H9 (cell line): ENCODE data around the gene SORCS2. TPM values are rescaled to one million over a fixed set of nuclear protein-coding genes. Genes with fewer than 3 reads are reported as not detected.

Experiments used
- DNase-seq: peaks from one replicate; pipeline ENCODE4 v3.0.0-alpha.2; 2017
- H2AFZ ChIP-seq: one replicate; pipeline ENCODE4 v1.6.1; 2013; ENCODE audit warnings: mild to moderate bottlenecking, low read length, control low read depth, moderate library complexity
- H2AK5ac ChIP-seq: 2 replicates; pipeline ENCODE4 v1.6.1; 2013; ENCODE audit warnings: low read length, control low read depth, mixed read lengths; ENCODE audit not compliant: insufficient read length
- H2BK120ac ChIP-seq: one replicate; pipeline ENCODE4 v1.6.1; 2013; ENCODE audit warnings: low read depth, mild to moderate bottlenecking, low read length, control low read depth, inconsistent platforms; ENCODE audit not compliant: poor library complexity, severe bottlenecking
- H2BK12ac ChIP-seq: 2 replicates; pipeline ENCODE4 v1.6.1; 2013; ENCODE audit warnings: low read length, control low read depth, mixed read lengths, low read depth; ENCODE audit not compliant: insufficient read length
- H2BK15ac ChIP-seq: 2 replicates; pipeline ENCODE4 v1.6.1; 2013; ENCODE audit warnings: low read depth, low read length, control low read depth
- H2BK20ac ChIP-seq: one replicate; pipeline ENCODE4 v1.6.1; 2013; ENCODE audit warnings: low read depth, mild to moderate bottlenecking, low read length, control low read depth, inconsistent platforms; ENCODE audit not compliant: poor library complexity, severe bottlenecking
- H2BK5ac ChIP-seq: 2 replicates; pipeline ENCODE4 v1.6.1; 2013; ENCODE audit warnings: low read length, control low read depth, mixed read lengths; ENCODE audit not compliant: insufficient read length
- H3K14ac ChIP-seq: 2 replicates; pipeline ENCODE4 v1.6.1; 2013; ENCODE audit warnings: low read length, control low read depth; ENCODE audit not compliant: insufficient read depth
- H3K18ac ChIP-seq: 2 replicates; pipeline ENCODE4 v1.6.1; 2013; ENCODE audit warnings: low read depth, mild to moderate bottlenecking, mixed read lengths, low read length, control low read depth; ENCODE audit not compliant: insufficient read length
- H3K23ac ChIP-seq: 2 replicates; pipeline ENCODE4 v1.6.1; 2013; ENCODE audit warnings: low read length, control low read depth, mixed read lengths, low read depth; ENCODE audit not compliant: insufficient read length
- H3K23me2 ChIP-seq: 2 replicates; pipeline ENCODE4 v1.6.1; 2013; ENCODE audit warnings: low read depth, mild to moderate bottlenecking, mixed read lengths, low read length, control low read depth; ENCODE audit not compliant: insufficient read length, poor library complexity, severe bottlenecking
- H3K27ac ChIP-seq: 2 replicates; pipeline ENCODE4 v1.5.1; 2013; ENCODE audit warnings: low read length, control low read depth, mixed read lengths, low read depth; ENCODE audit not compliant: insufficient read length
- H3K27me3 ChIP-seq: 2 replicates; pipeline ENCODE4 v1.6.1; 2013; ENCODE audit warnings: low read length, control low read depth, inconsistent platforms; ENCODE audit not compliant: insufficient read depth
- H3K4ac ChIP-seq: 2 replicates; pipeline ENCODE4 v1.6.1; 2013; ENCODE audit warnings: low read depth, mild to moderate bottlenecking, control low read depth, inconsistent platforms, low read length, moderate library complexity
- H3K4me1 ChIP-seq: 2 replicates; pipeline ENCODE4 v1.6.1; 2013; ENCODE audit warnings: low read length, control low read depth, inconsistent platforms; ENCODE audit not compliant: insufficient read depth
- H3K4me2 ChIP-seq: 2 replicates; pipeline ENCODE4 v1.6.1; 2013; ENCODE audit warnings: low read length, control low read depth, mixed read lengths; ENCODE audit not compliant: insufficient read length, insufficient read depth
- H3K56ac ChIP-seq: 2 replicates; pipeline ENCODE4 v1.6.1; 2013; ENCODE audit warnings: low read depth, mild to moderate bottlenecking, mixed read lengths, low read length, control low read depth; ENCODE audit not compliant: insufficient read length
- H3K79me1 ChIP-seq: 2 replicates; pipeline ENCODE4 v1.6.1; 2013; ENCODE audit warnings: low read depth, mild to moderate bottlenecking, moderate library complexity, low read length, control low read depth, inconsistent platforms; ENCODE audit not compliant: insufficient read depth, poor library complexity, severe bottlenecking
- H3K79me2 ChIP-seq: 2 replicates; pipeline ENCODE4 v1.6.1; 2013; ENCODE audit warnings: low read length, control low read depth, inconsistent platforms; ENCODE audit not compliant: insufficient read depth
- H3K9ac ChIP-seq: 2 replicates; pipeline ENCODE4 v1.6.1; 2013; ENCODE audit warnings: low read length, control low read depth, mixed read lengths; ENCODE audit not compliant: insufficient read length; ENCODE audit errors: extremely low read depth
- H3K9me3 ChIP-seq: one replicate; pipeline ENCODE4 v1.6.1; 2013; ENCODE audit warnings: low read depth, low read length, inconsistent platforms; ENCODE audit not compliant: control insufficient read depth
- H3T11ph ChIP-seq: one replicate; pipeline ENCODE4 v1.6.1; 2013; ENCODE audit warnings: mild to moderate bottlenecking, low read length, control low read depth, inconsistent platforms
- H4K20me1 ChIP-seq: one replicate; pipeline ENCODE4 v1.6.1; 2013; ENCODE audit not compliant: control insufficient read depth, insufficient read length, insufficient read depth
- H4K5ac ChIP-seq: 2 replicates; pipeline ENCODE4 v1.6.1; 2013; ENCODE audit warnings: low read depth, mild to moderate bottlenecking, mixed read lengths, low read length, control low read depth; ENCODE audit not compliant: insufficient read length
- H4K8ac ChIP-seq: replicated peaks from 2 replicates; pipeline ENCODE4 v1.6.1; 2013; ENCODE audit warnings: low read length, control low read depth, mixed read lengths, low read depth; ENCODE audit not compliant: insufficient read length
- H4K91ac ChIP-seq: 2 replicates; pipeline ENCODE4 v1.6.1; 2013; ENCODE audit warnings: low read depth, mild to moderate bottlenecking, moderate library complexity, mixed read lengths, low read length, control low read depth; ENCODE audit not compliant: insufficient read length
- H3K27ac Mint-ChIP-seq, 3 experiments: 2 replicates in 2 of 3; 3 replicates in 1 of 3; pipeline ENCODE4 v1.8.0; 2020 to 2021; ENCODE audit warnings: mixed read lengths in 3 of 3, mild to moderate bottlenecking in 1 of 3, moderate library complexity in 1 of 3
- H3K27me3 Mint-ChIP-seq: 2 replicates; pipeline ENCODE4 v1.8.0; 2021; ENCODE audit warnings: low read depth, mild to moderate bottlenecking, moderate library complexity, mixed read lengths
- H3K36me3 Mint-ChIP-seq, 3 experiments: 2 replicates in 2 of 3; 3 replicates in 1 of 3; pipeline ENCODE4 v1.8.0; 2020 to 2021; ENCODE audit warnings: low read depth in 3 of 3, mixed read lengths in 3 of 3; ENCODE audit not compliant: insufficient read depth in 1 of 3
- H3K4me1 Mint-ChIP-seq, 2 experiments: 2 replicates each; pipeline ENCODE4 v1.8.0; 2020; ENCODE audit warnings: mixed read lengths in 2 of 2
- H3K4me3 Mint-ChIP-seq, 2 experiments: 2 replicates in 1 of 2; 3 replicates in 1 of 2; pipeline ENCODE4 v1.8.0; 2020 to 2021; ENCODE audit warnings: mild to moderate bottlenecking in 2 of 2, mixed read lengths in 2 of 2, moderate library complexity in 1 of 2
- H3K9me3 Mint-ChIP-seq, 2 experiments: 2 replicates in 1 of 2; 3 replicates in 1 of 2; pipeline ENCODE4 v1.8.0; 2020; ENCODE audit warnings: mild to moderate bottlenecking in 2 of 2, mixed read lengths in 2 of 2, moderate library complexity in 1 of 2
- WGBS: extraction: QIAGEN DNeasy Blood & Tissue Kit; methylation state at CpG from one replicate; pipeline ENCODE4 v1.1.7; 2013; ENCODE audit warnings: missing lambda C conversion rate, low lambda C conversion rate, mixed read lengths; ENCODE audit not compliant: insufficient read length; ENCODE audit errors: extremely low coverage; 5-methylcytosine and 5-hydroxymethylcytosine counted together
- total RNA-seq: library from RNA; stranded (reverse); gene quantifications from 2 replicates; pipeline ENCODE4 v1.2.1, GENCODE V29; 2021
- TF ChIP-seq, protein P1 (sequence below): fragments of 200-600 bp; sonication (generic); conservative IDR thresholded peaks from 3 replicates; pipeline ENCODE4 v1.8.0; 2021; ENCODE audit warnings: antibody characterized with exemption, mild to moderate bottlenecking

Gene SORCS2
- total RNA-seq, 1 experiment from 2014 or later, result 0.57 TPM

DNA sequence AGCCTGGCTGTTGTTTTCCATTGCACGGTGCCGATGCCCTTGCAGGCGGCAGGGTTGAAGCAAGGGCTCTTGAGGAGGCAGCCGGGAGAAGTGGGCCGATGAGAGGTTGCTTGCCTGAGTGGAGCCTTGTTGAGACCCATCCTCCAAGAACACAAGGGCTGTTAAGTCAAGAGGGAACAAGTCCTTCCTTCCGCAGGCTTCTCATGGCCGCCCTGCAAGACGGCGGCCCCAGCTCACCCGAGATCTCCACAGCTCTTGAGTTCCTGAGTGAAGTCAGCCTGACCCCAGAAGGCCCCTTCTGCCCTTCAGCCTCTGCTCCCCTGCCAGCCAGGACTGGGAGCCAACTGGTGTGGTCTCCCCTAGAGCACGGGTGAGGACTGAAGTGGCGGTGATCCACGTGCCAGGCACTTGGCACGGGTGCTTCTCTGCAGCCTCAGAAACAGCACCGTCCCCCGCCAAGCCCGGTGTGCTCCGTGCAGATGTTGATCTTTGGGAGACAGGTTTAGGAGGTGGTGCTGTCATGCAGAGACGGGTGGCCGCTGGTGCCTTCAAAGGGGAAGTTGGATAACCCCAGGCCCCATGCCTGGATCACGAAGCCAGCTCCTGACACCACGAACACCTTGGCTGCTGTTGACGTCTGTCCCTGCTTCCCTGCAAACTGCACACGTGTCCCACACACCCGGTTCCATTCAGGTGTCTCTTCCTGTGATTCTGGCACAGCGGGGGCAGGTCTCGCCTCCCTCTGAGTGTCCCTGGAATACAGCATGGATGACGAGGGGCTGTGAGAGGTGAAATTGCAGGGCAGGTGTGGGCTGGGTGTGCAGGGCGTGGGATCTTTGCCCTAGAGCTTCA lies 406.8 kb downstream of the SORCS2 start:
- Histone ChIP-seq H2BK12ac (no peak overlapping the region), H3K4me1 (peaks cover 7% of the 10 kb centered on the region; the same call in 1 of the 2 replicates), H3K27me3 (no peaks in the 10 kb centered on the region)

More for the DNA sequence above, 406.8 kb downstream of the SORCS2 start:
- H4K8ac ChIP-seq, result no peak overlapping the region
- H3K9ac ChIP-seq, result no peak overlapping the region
- no peak overlapping the region for H3K27ac Mint-ChIP-seq
- H3K9me3 ChIP-seq, result no peaks in the 10 kb centered on the region
- no peak overlapping the region for H2AK5ac ChIP-seq
- no peak overlapping the region for H3K23ac ChIP-seq
- H3K14ac ChIP-seq, result no peak overlapping the region; the same call in 1 of the 2 replicates
- no peaks in the 10 kb centered on the region for H3K23me2 ChIP-seq
- TF ChIP-seq, protein P1, sequence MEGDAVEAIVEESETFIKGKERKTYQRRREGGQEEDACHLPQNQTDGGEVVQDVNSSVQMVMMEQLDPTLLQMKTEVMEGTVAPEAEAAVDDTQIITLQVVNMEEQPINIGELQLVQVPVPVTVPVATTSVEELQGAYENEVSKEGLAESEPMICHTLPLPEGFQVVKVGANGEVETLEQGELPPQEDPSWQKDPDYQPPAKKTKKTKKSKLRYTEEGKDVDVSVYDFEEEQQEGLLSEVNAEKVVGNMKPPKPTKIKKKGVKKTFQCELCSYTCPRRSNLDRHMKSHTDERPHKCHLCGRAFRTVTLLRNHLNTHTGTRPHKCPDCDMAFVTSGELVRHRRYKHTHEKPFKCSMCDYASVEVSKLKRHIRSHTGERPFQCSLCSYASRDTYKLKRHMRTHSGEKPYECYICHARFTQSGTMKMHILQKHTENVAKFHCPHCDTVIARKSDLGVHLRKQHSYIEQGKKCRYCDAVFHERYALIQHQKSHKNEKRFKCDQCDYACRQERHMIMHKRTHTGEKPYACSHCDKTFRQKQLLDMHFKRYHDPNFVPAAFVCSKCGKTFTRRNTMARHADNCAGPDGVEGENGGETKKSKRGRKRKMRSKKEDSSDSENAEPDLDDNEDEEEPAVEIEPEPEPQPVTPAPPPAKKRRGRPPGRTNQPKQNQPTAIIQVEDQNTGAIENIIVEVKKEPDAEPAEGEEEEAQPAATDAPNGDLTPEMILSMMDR, result no peak
- no peak overlapping the region for H3K4ac ChIP-seq
- H3K18ac ChIP-seq, result no peak overlapping the region
- no peak overlapping the region for H4K5ac ChIP-seq
- H3T11ph ChIP-seq, result no peak overlapping the region
- H4K91ac ChIP-seq, result no peak overlapping the region
- peaks cover 20% of the 10 kb centered on the region in 2 experiments for H3K9me3 Mint-ChIP-seq
- no peak overlapping the region for H2BK20ac ChIP-seq
- no peak overlapping the region for H3K4me3 Mint-ChIP-seq
- H3K79me1 ChIP-seq, result no peaks in the 10 kb centered on the region
- H2AFZ ChIP-seq, result no peak overlapping the region
- H3K27ac ChIP-seq, result no peak overlapping the region
- H2BK15ac ChIP-seq, result no peak overlapping the region
- H4K20me1 ChIP-seq, result no peaks in the 10 kb centered on the region
- H2BK120ac ChIP-seq, result no peak overlapping the region
- no peak for DNase-seq
- no peaks in the 10 kb centered on the region for H3K79me2 ChIP-seq
- peaks cover 19 to 28% of the 10 kb centered on the region in 2 experiments for H3K4me1 Mint-ChIP-seq
- peaks cover 5 to 10% (median 8%) of the 10 kb centered on the region in 3 experiments; a peak in 5 of 7 replicates for H3K36me3 Mint-ChIP-seq
- peaks cover 17% of the 10 kb centered on the region for H3K27me3 Mint-ChIP-seq
- no peak overlapping the region for H2BK5ac ChIP-seq
- no peak overlapping the region for H3K4me2 ChIP-seq
- no peak overlapping the region for H3K56ac ChIP-seq
- no CpG with 5 or more reads among the region's 29 CpGs for WGBS
